Fibroblast of skin of abdomen (primary cell): Measurements from ENCODE around the gene USP17L26. TPM values are rescaled to one million over a fixed set of nuclear protein-coding genes. Genes with fewer than 3 reads are reported as not detected.
"Not testable (repeated sequence)": the region's sequence is repeated elsewhere in the genome, so short reads cannot be mapped to it uniquely, and the experiment has no call there.

Experiments used
- DNase-seq: peaks from one replicate; pipeline ENCODE4 v3.0.0-alpha.2; 2013
- polyA plus RNA-seq, 2 experiments: library from polyadenylated mRNA; unstranded; fragments of 120-200 nt; gene quantifications; one replicate each; pipeline ENCODE4 v1.2.1, GENCODE V29; 2013; ENCODE audit not compliant: insufficient read length in 2 of 2

The USP17L26 gene
- not detected for polyA plus RNA-seq (2013, experiment 1 of 2; ENCODE audit: insufficient read length)
- polyA plus RNA-seq (2013, experiment 2 of 2; ENCODE audit: insufficient read length): not detected

- not testable (repeated sequence) for DNase-seq
Measured at GRCh38 chr4:9334358-9334757, at the start of gene USP17L26. TSS of gene USP17L26 (plus strand) at chr4:9334658. CDS start at chr4:9334658, 0 bp downstream.

- DNase-seq: not testable (repeated sequence)
Measured at GRCh38 chr4:9324191-9324590, 10.3 kb upstream of the USP17L26 start.

- not testable (repeated sequence) for DNase-seq
Measured at GRCh38 chr4:9324865-9325264, 9.6 kb upstream of the USP17L26 start, which contains the start of gene USP17L24. TSS of gene USP17L24 (plus strand) at chr4:9325165. CDS start at chr4:9325165, 0 bp downstream.

- DNase-seq: not testable (repeated sequence)
Measured at GRCh38 chr4:9329611-9330010, 4.8 kb upstream of the USP17L26 start, which contains the start of gene USP17L25. TSS of gene USP17L25 (plus strand) at chr4:9329911. CDS start at chr4:9329911, 0 bp downstream.

GRCh38 chr4:9339103-9339502 is 4.6 kb downstream of the USP17L26 start, which contains the start of gene USP17L5:
TSS of gene USP17L5 (plus strand) at chr4:9339403. CDS start at chr4:9339403, 0 bp downstream.
- DNase-seq: not testable (repeated sequence)

GRCh38 chr4:9343848-9344247 is 9.4 kb downstream of the USP17L26 start, which contains the start of gene USP17L27:
TSS of gene USP17L27 (plus strand) at chr4:9344148. CDS start at chr4:9344148, 0 bp downstream.
- not testable (repeated sequence) for DNase-seq

GRCh38 chr4:9348593-9348992 is 14.1 kb downstream of the USP17L26 start, which contains the start of gene USP17L28:
TSS of gene USP17L28 (plus strand) at chr4:9348893. CDS start at chr4:9348893, 0 bp downstream.
- DNase-seq: not testable (repeated sequence)

GRCh38 chr4:9350866-9351265 is 16.4 kb downstream of the USP17L26 start:
- not testable (repeated sequence) for DNase-seq

- not testable (repeated sequence) for DNase-seq
Measured at GRCh38 chr4:9353338-9353737, 18.9 kb downstream of the USP17L26 start, which contains the start of gene USP17L29. TSS of gene USP17L29 (plus strand) at chr4:9353638. CDS start at chr4:9353638, 0 bp downstream.

- DNase-seq: not testable (repeated sequence)
Measured at GRCh38 chr4:9362829-9363228, 28.4 kb downstream of the USP17L26 start, which contains the start of gene USP17L30. TSS of gene USP17L30 (plus strand) at chr4:9363129. CDS start at chr4:9363129, 0 bp downstream.

GRCh38 chr4:9379881-9380280 is 45.4 kb downstream of the USP17L26 start:
- not testable (repeated sequence) for DNase-seq

GRCh38 chr4:9381012-9381534 is 46.6 kb downstream of the USP17L26 start:
- DNase-seq: not testable (repeated sequence)

GRCh38 chr4:9384126-9384525 is 49.7 kb downstream of the USP17L26 start:
- no peak for DNase-seq
